GM13977 (cell line): ENCODE data around the gene DHRS13.

Source experiments
- DNase-seq: peaks from one replicate; pipeline ENCODE4 v3.0.0; 2012; ENCODE audit warnings: low spot score
- CTCF ChIP-seq: IDR thresholded peaks from 2 replicates; pipeline ENCODE4 v1.5.1; 2012; ENCODE audit warnings: mild to moderate bottlenecking, control low read depth; ENCODE audit not compliant: insufficient read depth; ENCODE audit errors: extremely low read depth, missing control alignments
- in situ Hi-C: fragments of 300-500 bp; cut with MboI; formaldehyde crosslinking; loops from one replicate; pipeline ENCODE4 v1.12.0; 2022; ENCODE audit warnings: low sequenced_read_pairs, low pct_unique_long_range_greater_than_20kb, mixed read lengths, inconsistent platforms; ENCODE audit not compliant: unreplicated experiment

DHRS13 gene

GRCh38 chr17:28902819-28903545, at the start of gene DHRS13:
Gene DHRS13, minus strand, starts transcription at chr17:28903079. Its CDS starts 135 bp downstream, at chr17:28902944.
- TF ChIP-seq CTCF: peak; percentile 86
- in situ Hi-C loops: no loop called here

GRCh38 chr17:28951991-28952975, 49.4 kb upstream of the DHRS13 start:
- in situ Hi-C loops: no loop called here
- DNase-seq: peak; percentile 94
- no peak for TF ChIP-seq CTCF

More at GRCh38 chr17:28902819-28903545, at the start of gene DHRS13:
- peak; percentile 96 for DNase-seq

- in situ Hi-C loops: no loop called here
Observed at GRCh38 chr17:28951428-28951990, 48.6 kb upstream of the DHRS13 start, which contains the start of gene PHF12. Gene PHF12, minus strand, starts transcription at chr17:28951518. Its CDS starts 558 bp downstream, at chr17:28950960.

GRCh38 chr17:28950752-28951427, 48.0 kb upstream of the DHRS13 start:
- DNase-seq: no peak
- TF ChIP-seq CTCF: no peak
- in situ Hi-C loops: no loop called here

More at GRCh38 chr17:28951428-28951990, 48.6 kb upstream of the DHRS13 start, which contains the start of gene PHF12:
- peak; percentile 95 for DNase-seq
- TF ChIP-seq CTCF: no peak

- TF ChIP-seq CTCF: no peak
- in situ Hi-C loops: no loop called here
- DNase-seq: peak; percentile 49
Observed at GRCh38 chr17:28950017-28950751, 47.3 kb upstream of the DHRS13 start.
